ENCODE measurements around the gene DEAF1.

- TF ChIP-seq CTCF (IDR thresholded peaks at IDR 0.05), result no peak
- no peak for TF ChIP-seq POLR2A (IDR thresholded peaks at IDR 0.05)
Measured at GRCh38 chr11:624705-625635, 70.1 kb downstream of the DEAF1 start, which contains the start of gene CDHR5.

Measured in lower leg skin (tissue), 3 donors.